Neural progenitor cell (in vitro differentiated cells): ENCODE measurements around the gene NPB. TPM values are rescaled to one million over a fixed set of nuclear protein-coding genes. Genes with fewer than 3 reads are reported as not detected.

ENCODE experiments used
- DNase-seq: peaks from one replicate; pipeline ENCODE4 v3.0.0-alpha.2; 2016; ENCODE audit warnings: low spot score
- H2AFZ ChIP-seq: fragments of 200-600 bp; sonication (generic); replicated peaks from 2 replicates; pipeline ENCODE4 v1.6.1; 2016; ENCODE audit warnings: antibody characterized with exemption
- H3F3A ChIP-seq: fragments of 200-600 bp; sonication (generic); 2 replicates; pipeline ENCODE4 v1.6.1; 2016; ENCODE audit warnings: antibody characterized with exemption, low read depth
- H3K27ac ChIP-seq: fragments of 200-600 bp; sonication (generic); 2 replicates; pipeline ENCODE4 v1.5.1; 2016; ENCODE audit warnings: mild to moderate bottlenecking
- H3K27me3 ChIP-seq: fragments of 200-600 bp; sonication (generic); 2 replicates; pipeline ENCODE4 v1.6.1; 2016; ENCODE audit warnings: mild to moderate bottlenecking, moderate library complexity
- H3K36me3 ChIP-seq: fragments of 200-600 bp; sonication (generic); 2 replicates; pipeline ENCODE4 v1.5.1; 2016
- H3K4me1 ChIP-seq: fragments of 200-600 bp; sonication (generic); 2 replicates; pipeline ENCODE4 v1.6.1; 2016; ENCODE audit warnings: mixed run types
- H3K4me2 ChIP-seq: fragments of 200-600 bp; sonication (generic); 2 replicates; pipeline ENCODE4 v1.6.1; 2016
- H3K4me3 ChIP-seq: fragments of 200-600 bp; sonication (generic); 2 replicates; pipeline ENCODE4 v1.5.1; 2016
- H3K79me2 ChIP-seq: fragments of 200-600 bp; sonication (generic); 2 replicates; pipeline ENCODE4 v1.6.1; 2016; ENCODE audit warnings: low read depth
- H3K9ac ChIP-seq: fragments of 200-600 bp; sonication (generic); 2 replicates; pipeline ENCODE4 v1.6.1; 2016
- H3K9me3 ChIP-seq: fragments of 200-600 bp; sonication (generic); 2 replicates; pipeline ENCODE4 v1.5.1; 2016; ENCODE audit warnings: low read depth
- H4K20me1 ChIP-seq: fragments of 200-600 bp; sonication (generic); 2 replicates; pipeline ENCODE4 v1.6.1; 2016; ENCODE audit warnings: low read depth
- H3K27ac Mint-ChIP-seq: 3 replicates; pipeline ENCODE4 v1.8.0; 2021; ENCODE audit warnings: mixed read lengths
- H3K27me3 Mint-ChIP-seq: 2 replicates; pipeline ENCODE4 v1.8.0; 2022; ENCODE audit warnings: low read depth, mild to moderate bottlenecking, inconsistent platforms, moderate library complexity, mixed read lengths; ENCODE audit not compliant: insufficient read depth
- H3K36me3 Mint-ChIP-seq: 3 replicates; pipeline ENCODE4 v1.8.0; 2021; ENCODE audit warnings: mixed read lengths
- H3K4me1 Mint-ChIP-seq: 3 replicates; pipeline ENCODE4 v1.8.0; 2021; ENCODE audit warnings: mixed read lengths
- H3K4me3 Mint-ChIP-seq: 3 replicates; pipeline ENCODE4 v1.8.0; 2021; ENCODE audit warnings: mild to moderate bottlenecking, moderate library complexity, mixed read lengths
- H3K9me3 Mint-ChIP-seq: 3 replicates; pipeline ENCODE4 v1.8.0; 2020; ENCODE audit warnings: mixed read lengths
- CTCF ChIP-seq: fragments of 200-600 bp; sonication (generic); IDR thresholded peaks from 2 replicates; pipeline ENCODE4 v1.5.1; 2017; ENCODE audit warnings: antibody characterized with exemption, mild to moderate bottlenecking
- EZH2 ChIP-seq: fragments of 200-600 bp; sonication (generic); IDR thresholded peaks from 2 replicates; pipeline ENCODE4 v1.6.1; 2017; ENCODE audit warnings: antibody characterized with exemption, mild to moderate bottlenecking, moderate library complexity
- EZH2phosphoT487 ChIP-seq: fragments of 200-600 bp; sonication (generic); IDR thresholded peaks from 2 replicates; pipeline ENCODE4 v1.6.1; 2017; ENCODE audit warnings: antibody characterized with exemption
- total RNA-seq: library from RNA; depleted of rRNA; stranded (reverse); fragments of >200 nt; gene quantifications from 2 replicates; pipeline ENCODE4 v1.2.3, GENCODE V29; 2015; ENCODE audit warnings: low replicate concordance

NPB gene
- total RNA-seq, 1 donor from 2014 or later, result not detected

- peaks cover 5% of the 10 kb centered on the region for H3K27me3 Mint-ChIP-seq
- no peak for TF ChIP-seq EZH2phosphoT487
- no peak for TF ChIP-seq CTCF
- TF ChIP-seq EZH2, result no peak
- Histone ChIP-seq H3K4me2 (no peak overlapping the region), H3K27me3 (no peaks in the 10 kb centered on the region), H3K36me3 (peaks cover 12% of the 10 kb centered on the region), H3K9me3 (no peaks in the 10 kb centered on the region), H3K9ac (no peak overlapping the region), H3F3A (peaks cover 16% of the 10 kb centered on the region), H3K4me1 (peaks cover 7% of the 10 kb centered on the region), H2AFZ (no peak overlapping the region), H3K79me2 (peaks cover 35% of the 10 kb centered on the region), H4K20me1 (peaks cover 14% of the 10 kb centered on the region), H3K4me3 (no peak overlapping the region), H3K27ac (no peak overlapping the region)
- no peak for DNase-seq
- peaks cover 32% of the 10 kb centered on the region for H3K36me3 Mint-ChIP-seq
- H3K9me3 Mint-ChIP-seq, result no peaks in the 10 kb centered on the region
- peaks cover 14% of the 10 kb centered on the region for H3K4me1 Mint-ChIP-seq
- H3K4me3 Mint-ChIP-seq, result no peak overlapping the region
- H3K27ac Mint-ChIP-seq, result no peak overlapping the region
Measured at GRCh38 chr17:81885454-81885853, 16.6 kb upstream of the NPB start.

- Histone ChIP-seq H3K4me1 (peaks cover 7% of the 10 kb centered on the region), H3K9me3 (no peaks in the 10 kb centered on the region), H3F3A (peaks cover 17% of the 10 kb centered on the region), H3K79me2 (peaks cover 41% of the 10 kb centered on the region), H4K20me1 (peaks cover 18% of the 10 kb centered on the region), H3K4me3 (no peak overlapping the region), H3K9ac (no peak overlapping the region), H3K36me3 (peaks cover 12% of the 10 kb centered on the region), H2AFZ (no peak overlapping the region), H3K4me2 (no peak overlapping the region), H3K27ac (no peak overlapping the region), H3K27me3 (no peaks in the 10 kb centered on the region)
- Mint-ChIP-seq H3K27ac (no peak overlapping the region), H3K27me3 (peaks cover 5% of the 10 kb centered on the region), H3K36me3 (peaks cover 32% of the 10 kb centered on the region), H3K4me1 (peaks cover 16% of the 10 kb centered on the region), H3K4me3 (no peak overlapping the region), H3K9me3 (no peaks in the 10 kb centered on the region)
- DNase-seq, result no peak
- no peak for TF ChIP-seq EZH2phosphoT487
- no peak for TF ChIP-seq CTCF
- TF ChIP-seq EZH2, result no peak
Measured at GRCh38 chr17:81885869-81886548, 16.0 kb upstream of the NPB start.

- DNase-seq, result no peak
- Histone ChIP-seq H3K79me2 (peaks cover 57% of the 10 kb centered on the region), H4K20me1 (peaks cover 22% of the 10 kb centered on the region), H3K9me3 (no peaks in the 10 kb centered on the region), H3K27me3 (no peaks in the 10 kb centered on the region), H3K4me2 (no peak overlapping the region), H3K27ac (no peak overlapping the region), H3K9ac (no peak overlapping the region), H3K4me3 (no peak overlapping the region), H3K4me1 (peaks cover 7% of the 10 kb centered on the region), H3F3A (peaks cover 30% of the 10 kb centered on the region), H3K36me3 (peaks cover 12% of the 10 kb centered on the region), H2AFZ (no peak overlapping the region)
- H3K4me3 Mint-ChIP-seq, result peak overlapping the region; percentile 92
- no peaks in the 10 kb centered on the region for H3K9me3 Mint-ChIP-seq
- peaks cover 7% of the 10 kb centered on the region for H3K27me3 Mint-ChIP-seq
- peaks cover 24% of the 10 kb centered on the region for H3K36me3 Mint-ChIP-seq
- no peak overlapping the region for H3K27ac Mint-ChIP-seq
- H3K4me1 Mint-ChIP-seq, result peaks cover 16% of the 10 kb centered on the region
- TF ChIP-seq CTCF (no peak), EZH2phosphoT487 (no peak), EZH2 (no peak)
Measured at GRCh38 chr17:81888105-81888987, 13.7 kb upstream of the NPB start.
